ENCODE results near the gene IFIH1. TPM values are rescaled to one million over a fixed set of nuclear protein-coding genes. Genes with fewer than 3 reads are reported as not detected.

The IFIH1 gene
- total and polyA plus RNA-seq, 2 donors (not counting 3 experiments of a cell fraction or from before 2014, with no cell fraction given) = 1.3 to 6.9 TPM

DNA sequence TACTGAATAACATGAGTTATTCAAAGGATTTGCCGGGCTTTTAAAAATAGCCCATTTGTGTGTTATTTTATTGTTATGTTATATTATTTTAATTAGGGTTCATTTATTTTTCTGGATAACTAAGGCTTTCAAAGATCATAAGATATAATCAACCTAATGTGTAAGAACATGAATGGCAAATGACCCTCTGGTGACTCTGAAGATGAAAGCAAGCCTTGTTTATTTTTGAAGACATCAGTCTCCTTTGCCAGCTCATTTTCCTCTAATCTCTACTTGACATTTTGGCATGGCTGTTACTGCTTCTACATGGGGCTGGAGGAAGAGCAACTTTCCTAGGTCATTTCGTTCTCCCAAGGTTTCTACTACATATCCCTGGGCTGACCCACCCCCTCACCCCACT, 85.8 kb downstream of the IFIH1 start:
- Histone ChIP-seq H3K9me1 (replicated peaks; ENCODE audit: control insufficient read depth, extremely low read depth, insufficient read depth, low read length) (no peaks in the 10 kb centered on the region), H3K36me3 (ENCODE audit: control insufficient read depth in 2 of 2, extremely low read depth in 1 of 2, insufficient read depth in 2 of 2, low read length in 2 of 2) (no peaks in the 10 kb centered on the region), H3K9me3 (replicated peaks; ENCODE audit: control insufficient read depth, insufficient read depth, low read length) (no peaks in the 10 kb centered on the region), H3K4me1 (ENCODE audit: control insufficient read depth, extremely low read depth, insufficient read depth, low read length) (no peaks in the 10 kb centered on the region), H3K27me3 (ENCODE audit: control insufficient read depth in 2 of 2, insufficient read depth in 2 of 2, low read length in 2 of 2) (no peaks in the 10 kb centered on the region), H3K27ac (ENCODE audit: insufficient read depth, low read depth, low read length) (no peak overlapping the region), H3K4me2 (ENCODE audit: insufficient read depth, low read length) (no peak overlapping the region), H3K4me3 (replicated peaks in 1 of 3; ENCODE audit: insufficient read depth in 1 of 3, low read depth in 1 of 3, low read length in 3 of 3) (no peak overlapping the region), H2AFZ (ENCODE audit: low read depth, low read length) (peak overlapping the region; percentile 33), H3K79me2 (ENCODE audit: control insufficient read depth, insufficient read depth, low read length) (no peaks in the 10 kb centered on the region), H4K20me1 (replicated peaks; ENCODE audit: control insufficient read depth, extremely low read depth, insufficient read depth, low read length) (no peaks in the 10 kb centered on the region), H3K9ac (replicated peaks; ENCODE audit: extremely low read depth, insufficient read depth, low read length) (no peak overlapping the region)
- TF ChIP-seq POLR2A (IDR thresholded peaks at IDR 0.05; ENCODE audit: low read depth, low read length) = no peak
- no peak for TF ChIP-seq FOS (IDR thresholded peaks at IDR 0.05; ENCODE audit: borderline replicate concordance, insufficient read depth, low read length)
- TF ChIP-seq, protein P1, sequence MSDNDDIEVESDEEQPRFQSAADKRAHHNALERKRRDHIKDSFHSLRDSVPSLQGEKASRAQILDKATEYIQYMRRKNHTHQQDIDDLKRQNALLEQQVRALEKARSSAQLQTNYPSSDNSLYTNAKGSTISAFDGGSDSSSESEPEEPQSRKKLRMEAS (IDR thresholded peaks at IDR 0.05; ENCODE audit: insufficient read depth, insufficient read length) = no peak
- no peak for TF ChIP-seq POLR2AphosphoS5 (IDR thresholded peaks at IDR 0.05; ENCODE audit: insufficient read depth, low read depth, low read length)
- TF ChIP-seq GATA2 (IDR thresholded peaks at IDR 0.05; ENCODE audit: insufficient read depth, insufficient read length, low read depth, low read length) = no peak
- TF ChIP-seq EZH2 (IDR thresholded peaks at IDR 0.05; ENCODE audit: borderline replicate concordance, low read depth, low read length, severe bottlenecking) = no peak
- no peak for TF ChIP-seq JUN (IDR thresholded peaks at IDR 0.05; ENCODE audit: borderline replicate concordance, insufficient read depth, insufficient read length, low read depth)
- TF ChIP-seq, protein P2, sequence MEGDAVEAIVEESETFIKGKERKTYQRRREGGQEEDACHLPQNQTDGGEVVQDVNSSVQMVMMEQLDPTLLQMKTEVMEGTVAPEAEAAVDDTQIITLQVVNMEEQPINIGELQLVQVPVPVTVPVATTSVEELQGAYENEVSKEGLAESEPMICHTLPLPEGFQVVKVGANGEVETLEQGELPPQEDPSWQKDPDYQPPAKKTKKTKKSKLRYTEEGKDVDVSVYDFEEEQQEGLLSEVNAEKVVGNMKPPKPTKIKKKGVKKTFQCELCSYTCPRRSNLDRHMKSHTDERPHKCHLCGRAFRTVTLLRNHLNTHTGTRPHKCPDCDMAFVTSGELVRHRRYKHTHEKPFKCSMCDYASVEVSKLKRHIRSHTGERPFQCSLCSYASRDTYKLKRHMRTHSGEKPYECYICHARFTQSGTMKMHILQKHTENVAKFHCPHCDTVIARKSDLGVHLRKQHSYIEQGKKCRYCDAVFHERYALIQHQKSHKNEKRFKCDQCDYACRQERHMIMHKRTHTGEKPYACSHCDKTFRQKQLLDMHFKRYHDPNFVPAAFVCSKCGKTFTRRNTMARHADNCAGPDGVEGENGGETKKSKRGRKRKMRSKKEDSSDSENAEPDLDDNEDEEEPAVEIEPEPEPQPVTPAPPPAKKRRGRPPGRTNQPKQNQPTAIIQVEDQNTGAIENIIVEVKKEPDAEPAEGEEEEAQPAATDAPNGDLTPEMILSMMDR (IDR thresholded peaks at IDR 0.05; ENCODE audit: extremely low read depth in 1 of 2, insufficient read depth in 1 of 2, low read depth in 1 of 2, low read length in 2 of 2) = no peak
- no peak for TF ChIP-seq MYC (IDR thresholded peaks at IDR 0.05; ENCODE audit: low read depth, low read length)
- no TSS peak for BruUV-seq (replicated peaks)
- no peak for DNase-seq (ENCODE audit: low read depth, low spot score)
- FAIRE-seq = no peak
- dilution Hi-C loops (cut with MboI; ENCODE audit: extremely low pct_ligation_motif_present, low sequenced_read_pairs) = no loop called here
- CTCF ChIA-PET = interaction anchor here (0.8 to 16.0 kb wide), 4 partner anchors 9 to 61 kb away, joined by 3 to 1052 read pairs (median 24); no protein-coding TSS in a partner anchor
- intact Hi-C loops (cut with micrococcal nuclease) = no loop called here
- POLR2A ChIA-PET = no interaction called here

All from endothelial cell of umbilical vein (primary cell).